Activated CD8-positive, alpha-beta memory T cell treated with anti-CD3 and anti-CD28 coated beads, Interleukin-2, amount 50 U/mL, for 24 hours (primary cell): ENCODE measurements around the gene NIPBL.
"Not testable (repeated sequence)": the region's sequence is repeated elsewhere in the genome, so short reads cannot be mapped to it uniquely, and the experiment has no call there.

ENCODE experiments used
- DNase-seq: peaks from one replicate; pipeline ENCODE4 v3.0.0-alpha.2; 2020; ENCODE audit errors: extremely low read depth

The NIPBL gene

GRCh38 chr5:37034955-37035354 lies 158.4 kb downstream of the NIPBL start:
- DNase-seq = no peak

- no peak for DNase-seq
These were observed 161.3 kb downstream of the NIPBL start for GRCh38 chr5:37037840-37038239.

GRCh38 chr5:37039824-37040223 lies 163.3 kb downstream of the NIPBL start:
- DNase-seq = no peak

GRCh38 chr5:37043693-37044092 lies 167.1 kb downstream of the NIPBL start:
- no peak for DNase-seq

- DNase-seq = no peak
These were observed 167.6 kb downstream of the NIPBL start for GRCh38 chr5:37044120-37044519.

GRCh38 chr5:37045703-37046102 lies 169.1 kb downstream of the NIPBL start:
- no peak for DNase-seq

- no peak for DNase-seq
These were observed 171.4 kb downstream of the NIPBL start for GRCh38 chr5:37047947-37048346.

GRCh38 chr5:37054391-37054790 lies 177.8 kb downstream of the NIPBL start:
- no peak for DNase-seq

GRCh38 chr5:37055383-37055990 lies 178.9 kb downstream of the NIPBL start:
- no peak for DNase-seq

- DNase-seq = no peak
These were observed 180.2 kb downstream of the NIPBL start for GRCh38 chr5:37056762-37057161.

GRCh38 chr5:37060030-37060429 lies 183.5 kb downstream of the NIPBL start:
- DNase-seq = no peak

- no peak for DNase-seq
These were observed 187.2 kb downstream of the NIPBL start for GRCh38 chr5:37063739-37064138.

GRCh38 chr5:37064442-37064841 lies 187.9 kb downstream of the NIPBL start:
- no peak for DNase-seq

GRCh38 chr5:37071487-37071886 lies 194.9 kb downstream of the NIPBL start:
- DNase-seq = no peak

- no peak for DNase-seq
These were observed 195.5 kb downstream of the NIPBL start for GRCh38 chr5:37071901-37072581.

GRCh38 chr5:37075399-37075950 lies 198.9 kb downstream of the NIPBL start:
- DNase-seq = no peak

GRCh38 chr5:37077146-37077545 lies 200.6 kb downstream of the NIPBL start:
- no peak for DNase-seq

GRCh38 chr5:37080697-37081096 lies 204.1 kb downstream of the NIPBL start:
- DNase-seq = no peak

- not testable (repeated sequence) for DNase-seq
These were observed 206.4 kb downstream of the NIPBL start for GRCh38 chr5:37082977-37083376.

- not testable (repeated sequence) for DNase-seq
These were observed 209.5 kb downstream of the NIPBL start for GRCh38 chr5:37086026-37086425.

- no peak for DNase-seq
These were observed 210.1 kb downstream of the NIPBL start for GRCh38 chr5:37086466-37087173.

- DNase-seq = no peak
These were observed 211.4 kb downstream of the NIPBL start for GRCh38 chr5:37088009-37088408.
